Measurements from ENCODE around the gene HEXB.

- no peak for TF ChIP-seq CTCF (IDR thresholded peaks at IDR 0.05)
- no peak for TF ChIP-seq EP300 (IDR thresholded peaks at IDR 0.05; ENCODE audit: low read depth)
- no peak for TF ChIP-seq POLR2A (IDR thresholded peaks at IDR 0.05)
- TF ChIP-seq POLR2AphosphoS5 (IDR thresholded peaks at IDR 0.05) = no peak
These were observed 37.9 kb upstream of the HEXB start for GRCh38 chr5:74647096-74647495.

Data from transverse colon (tissue), 4 donors.